ENCODE results near the gene NOB1.

Gene NOB1

DNA sequence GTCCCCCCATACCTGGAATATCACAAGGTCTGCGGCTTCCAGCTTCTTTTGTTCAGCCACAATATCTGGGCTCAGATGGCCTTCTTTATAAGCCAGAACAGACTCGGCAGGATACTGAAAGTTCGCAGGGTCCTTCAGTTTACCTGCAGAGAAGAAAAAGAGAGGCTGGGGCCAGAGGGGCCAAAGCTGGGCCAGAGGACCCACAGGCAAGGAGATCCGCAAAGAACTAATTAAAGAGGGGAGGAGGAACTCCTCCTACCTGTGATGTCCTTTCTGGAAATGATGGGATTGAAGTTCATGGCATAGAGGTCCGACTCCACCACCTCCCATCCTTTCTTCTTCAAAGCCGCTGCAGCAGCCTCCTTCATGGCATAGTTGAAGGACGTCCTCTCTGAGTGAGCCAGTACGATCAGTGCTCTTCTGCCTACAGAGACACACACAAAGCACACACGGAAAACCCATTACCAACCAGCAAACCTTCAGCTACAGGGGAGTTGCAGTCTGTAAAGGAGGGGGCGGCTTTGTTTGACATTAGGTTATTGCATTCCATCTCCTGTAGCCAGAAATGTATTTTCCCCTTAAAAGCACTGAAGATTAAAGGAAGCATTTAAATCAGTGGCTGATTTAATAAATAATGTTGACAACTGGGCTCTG lies 36.5 kb downstream of the NOB1 start:
- no peak for DNase-seq

DNA sequence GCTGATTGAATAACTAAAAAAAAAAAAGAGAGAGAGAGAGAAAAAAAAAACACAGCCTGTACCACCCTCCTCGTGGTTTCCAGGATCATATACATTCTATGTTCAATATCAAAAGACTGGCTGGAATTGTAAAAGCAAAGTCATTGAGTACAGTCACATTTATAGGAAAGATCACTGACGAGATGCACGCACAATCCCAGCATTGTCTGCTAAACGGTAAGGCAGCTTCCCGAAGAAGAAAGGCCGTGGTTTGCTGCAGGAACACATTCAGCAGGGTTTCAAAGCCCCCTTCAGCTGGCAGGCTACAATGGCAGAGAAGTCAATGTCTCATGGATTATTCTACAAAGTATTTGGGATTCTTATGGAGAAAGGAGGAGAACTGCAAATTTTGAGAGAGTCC lies 37.7 kb downstream of the NOB1 start:
- DNase-seq, result no peak

DNA sequence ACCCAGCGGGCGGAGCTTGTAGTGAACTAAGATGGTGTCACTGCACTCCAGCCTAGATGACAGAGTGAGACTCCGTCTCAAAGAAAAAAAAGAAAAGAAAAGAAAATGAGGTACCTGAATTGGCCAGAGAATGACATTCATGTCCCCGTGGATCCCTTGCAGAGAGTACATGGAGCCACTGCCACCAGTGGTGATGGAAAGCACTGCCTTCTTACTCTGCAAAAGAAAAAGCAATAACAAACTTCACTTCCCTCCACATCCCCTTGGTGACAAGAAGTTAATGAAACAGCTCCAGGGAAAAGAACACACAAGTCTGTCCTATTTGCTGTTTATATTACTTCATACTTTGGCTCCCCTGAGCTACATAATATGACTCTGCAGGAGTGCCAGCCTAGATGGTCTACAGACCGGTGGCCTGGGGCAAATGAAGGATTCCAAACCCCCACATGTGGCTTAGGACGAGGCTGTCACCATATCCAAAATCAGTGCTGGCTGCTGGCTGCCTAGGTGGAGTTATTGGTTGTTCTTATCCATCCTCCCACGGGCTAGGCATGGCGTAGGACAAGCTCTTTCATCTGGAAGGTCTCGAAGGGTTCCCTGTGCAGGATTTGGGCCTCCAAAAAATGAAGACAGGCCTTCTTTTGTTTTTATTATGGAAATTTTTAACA lies 41.7 kb downstream of the NOB1 start:
- DNase-seq, result no peak

DNA sequence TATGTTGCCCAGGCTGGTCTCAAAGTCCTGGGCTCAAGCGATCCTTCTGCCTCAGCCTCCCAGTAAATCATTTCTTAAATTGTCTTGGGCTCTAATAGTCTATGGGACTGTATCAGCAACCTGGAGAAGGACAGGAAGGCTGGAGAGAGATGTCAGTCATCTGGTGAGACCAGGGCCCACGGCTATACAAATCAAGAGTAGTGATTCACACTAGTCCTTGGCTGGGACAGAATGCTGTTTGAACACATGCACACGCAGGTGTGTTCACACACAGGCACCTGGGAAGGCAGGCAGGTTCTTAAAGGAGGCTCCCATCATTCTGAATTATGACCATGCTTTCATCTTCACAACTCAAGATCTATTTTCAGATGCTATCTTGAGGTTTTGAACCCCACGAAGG lies 42.4 kb downstream of the NOB1 start:
- no peak for DNase-seq

DNA sequence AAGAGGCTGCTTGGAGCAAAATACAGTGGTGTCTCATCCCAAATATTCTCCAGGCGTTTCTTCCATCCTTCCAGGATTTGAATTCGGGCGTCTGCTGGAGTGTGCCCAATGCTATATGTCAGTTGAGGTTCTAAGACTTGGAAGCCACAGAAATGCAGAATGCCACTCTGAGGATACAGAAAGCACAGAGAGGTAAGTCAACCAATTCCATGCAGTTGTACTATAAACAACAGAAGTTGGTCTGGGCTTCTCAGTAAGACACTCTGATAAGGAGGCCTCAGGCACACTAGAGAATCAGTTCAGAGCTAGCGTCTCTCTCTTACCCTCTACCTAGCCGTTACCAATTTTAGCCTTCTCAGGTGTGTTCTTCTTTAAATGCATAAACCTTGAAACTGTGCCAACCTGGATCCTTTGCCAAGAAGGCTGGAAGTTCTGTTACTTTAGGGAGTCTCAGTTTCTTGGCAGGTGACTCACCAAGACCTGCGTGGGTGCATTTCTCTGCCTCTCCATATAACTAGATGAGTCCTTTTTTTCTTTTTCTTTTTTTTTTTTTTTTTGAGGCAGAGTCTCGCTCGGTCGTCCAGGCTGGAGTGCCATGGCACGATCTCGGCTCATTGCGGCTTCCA lies 43.5 kb downstream of the NOB1 start:
- DNase-seq, result no peak

DNA sequence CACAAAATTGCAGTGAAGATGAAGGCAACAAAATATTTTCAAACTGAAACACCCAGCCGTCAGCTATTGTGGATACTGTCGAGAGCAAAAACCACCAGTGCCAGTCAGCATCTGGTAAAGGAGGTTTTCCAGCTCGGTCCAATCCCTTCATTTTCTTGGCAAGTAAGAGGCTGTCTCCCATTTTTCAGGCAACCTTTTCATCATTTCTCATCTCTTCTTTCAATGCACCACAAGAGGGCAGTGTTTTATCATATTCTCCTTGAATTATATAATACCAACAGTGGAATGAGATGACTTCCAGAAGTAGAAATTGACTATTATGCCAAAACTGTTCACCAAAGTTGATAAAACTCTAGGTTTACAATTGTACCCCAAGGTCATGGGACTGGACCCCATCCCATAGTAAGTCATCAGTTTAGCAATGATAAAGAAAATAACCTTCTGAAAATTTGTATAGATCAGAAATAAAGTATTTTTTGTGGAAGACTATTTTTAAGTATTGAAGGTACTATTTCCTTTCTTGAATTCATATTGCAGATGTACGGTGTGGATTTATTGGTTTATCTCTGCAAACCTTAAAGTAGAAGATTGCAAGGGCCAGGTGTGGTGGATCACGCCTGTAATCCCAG lies 45.2 kb downstream of the NOB1 start:
- peak; percentile 79 to 88 for DNase-seq

DNA sequence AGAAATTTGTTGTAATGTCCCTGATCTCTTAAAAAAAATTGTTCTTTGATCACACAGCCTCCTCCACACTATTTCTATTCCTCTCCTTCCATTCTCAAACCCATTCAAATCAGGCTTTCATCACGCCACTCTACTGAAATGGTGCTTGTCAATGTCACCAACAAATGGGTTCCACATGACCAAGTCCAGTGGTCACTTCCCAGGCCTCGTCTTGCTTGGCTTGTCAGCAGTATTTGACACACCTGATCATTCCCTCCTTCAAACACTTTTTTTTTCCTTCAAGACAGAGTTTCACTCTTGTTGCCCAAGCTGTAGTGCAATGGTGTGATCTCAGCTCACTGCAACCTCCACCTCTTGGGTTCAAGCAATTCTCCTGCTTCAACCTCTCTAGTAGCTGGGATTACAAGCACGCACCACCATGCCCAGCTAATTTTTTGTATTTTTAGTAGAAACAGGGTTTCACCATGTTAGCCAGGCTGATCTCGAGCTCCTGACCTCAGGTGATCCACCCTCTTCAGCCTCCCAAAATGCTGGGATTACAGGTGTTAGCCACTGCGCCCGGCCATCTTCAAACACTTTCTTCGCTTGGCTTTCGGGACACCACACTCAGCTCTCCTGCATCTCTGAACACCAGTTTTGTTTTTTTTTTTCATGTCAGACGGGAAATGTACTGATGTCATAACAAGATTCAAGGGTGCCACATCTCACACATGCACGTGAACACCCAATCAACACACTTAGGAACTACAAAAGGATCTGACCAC lies 46.6 kb downstream of the NOB1 start:
- no peak for DNase-seq

DNA sequence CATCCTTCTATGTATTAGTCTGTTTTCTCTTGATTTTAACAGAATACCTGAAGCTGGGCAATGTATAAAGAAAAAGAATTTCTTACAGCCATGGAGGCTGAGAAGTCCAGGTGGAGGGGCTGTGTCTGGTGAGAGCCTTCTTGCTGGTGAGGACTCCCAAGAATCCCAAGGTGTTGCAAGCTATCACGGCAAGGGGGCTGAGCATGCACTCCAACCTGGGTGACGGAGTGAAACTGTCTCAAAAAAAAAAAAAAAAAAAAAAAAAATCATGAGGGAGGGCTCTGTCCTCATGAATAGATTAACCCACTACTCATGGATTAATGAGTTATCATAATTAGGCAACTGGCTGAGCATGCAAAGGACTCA lies 47.8 kb downstream of the NOB1 start:
- no peak for DNase-seq

DNA sequence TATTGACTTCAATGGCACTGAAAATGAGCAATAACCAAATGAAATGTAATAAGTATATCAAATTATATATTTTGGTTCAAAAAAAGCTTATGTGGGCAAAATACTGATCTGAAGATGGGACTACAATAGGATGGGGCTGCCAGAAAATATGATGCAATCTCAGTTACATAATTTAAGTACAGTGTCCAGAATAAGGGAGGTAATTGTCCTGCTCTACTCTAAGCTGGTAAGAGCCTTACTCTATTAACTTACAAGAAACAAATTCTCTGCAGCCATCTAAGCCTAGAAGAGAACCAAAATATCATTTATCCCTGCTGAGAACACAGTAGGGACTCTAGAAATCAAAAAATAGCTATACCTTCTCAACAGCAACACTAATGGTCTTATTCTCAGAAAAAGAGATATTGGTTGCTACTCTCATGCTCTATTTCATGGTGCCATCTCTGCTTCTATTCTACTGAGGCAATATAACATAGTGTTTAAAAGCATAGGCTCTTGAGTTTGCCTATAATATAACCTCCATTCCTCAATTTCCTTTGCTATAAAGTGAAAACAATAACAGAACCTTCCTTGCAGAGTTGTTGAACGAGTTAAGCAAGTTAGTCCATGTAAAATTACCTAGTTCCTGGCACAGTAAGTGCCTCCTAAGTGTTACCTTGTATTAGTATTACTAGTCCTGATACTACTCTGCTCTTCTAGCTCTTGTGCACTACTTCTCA lies 48.3 kb downstream of the NOB1 start:
- no peak for DNase-seq

DNA sequence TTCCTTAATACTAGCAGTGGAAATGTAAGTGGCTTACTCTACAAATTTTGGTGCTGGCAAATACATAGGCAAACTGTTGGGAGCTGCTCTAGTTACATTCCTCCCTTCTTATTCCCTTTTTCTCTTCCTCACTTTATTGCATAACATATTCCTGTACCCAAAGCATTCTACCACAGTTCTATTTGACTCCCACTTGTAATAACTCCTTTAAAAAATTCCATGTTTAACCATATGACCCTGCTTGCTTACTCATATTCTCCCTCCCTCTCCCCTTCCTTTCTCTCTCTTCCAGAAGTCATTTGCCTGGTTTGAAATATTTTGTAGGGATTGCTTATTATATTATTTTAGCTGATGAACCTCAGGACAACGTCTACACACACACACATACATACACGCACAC lies 51.1 kb downstream of the NOB1 start:
- no peak for DNase-seq

DNA sequence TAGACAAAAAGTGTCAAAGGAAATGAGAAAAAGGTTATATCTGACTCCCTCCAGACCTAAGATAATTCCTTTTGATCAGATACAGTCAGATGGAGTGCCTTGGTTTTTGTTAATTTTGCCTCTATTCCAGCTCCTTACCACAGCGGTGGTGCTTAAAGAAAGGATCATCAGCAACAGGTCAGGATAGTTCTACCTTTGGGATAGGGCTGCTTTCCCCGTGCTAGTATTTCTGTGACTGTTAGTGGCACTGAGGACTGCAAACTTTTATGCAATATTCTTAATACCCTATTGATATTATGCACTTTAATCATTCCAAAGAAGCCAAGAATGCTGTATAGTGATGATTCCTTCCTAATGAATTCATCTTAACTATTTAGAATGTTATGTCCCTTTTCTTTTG lies 52.9 kb downstream of the NOB1 start:
- DNase-seq, result no peak

DNA sequence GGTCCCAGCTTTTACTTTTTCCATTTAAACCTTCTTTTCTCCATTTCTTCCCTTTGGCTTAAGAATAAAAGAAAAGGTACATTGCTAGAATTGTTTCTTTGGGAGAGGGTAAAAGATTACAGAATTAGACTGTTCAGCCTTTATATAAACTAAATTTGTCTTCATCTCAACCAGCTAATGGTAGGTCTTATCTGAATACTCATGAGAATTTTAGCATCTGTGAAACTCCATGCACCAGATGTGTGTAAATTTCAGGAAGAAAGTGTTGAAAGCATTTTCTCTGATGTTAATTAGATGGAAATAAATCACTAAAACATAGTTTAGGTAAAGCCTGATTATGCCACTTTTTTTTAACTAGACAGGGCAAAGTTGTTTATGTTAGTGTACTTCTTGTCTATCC lies 53.3 kb downstream of the NOB1 start:
- DNase-seq, result no peak

DNA sequence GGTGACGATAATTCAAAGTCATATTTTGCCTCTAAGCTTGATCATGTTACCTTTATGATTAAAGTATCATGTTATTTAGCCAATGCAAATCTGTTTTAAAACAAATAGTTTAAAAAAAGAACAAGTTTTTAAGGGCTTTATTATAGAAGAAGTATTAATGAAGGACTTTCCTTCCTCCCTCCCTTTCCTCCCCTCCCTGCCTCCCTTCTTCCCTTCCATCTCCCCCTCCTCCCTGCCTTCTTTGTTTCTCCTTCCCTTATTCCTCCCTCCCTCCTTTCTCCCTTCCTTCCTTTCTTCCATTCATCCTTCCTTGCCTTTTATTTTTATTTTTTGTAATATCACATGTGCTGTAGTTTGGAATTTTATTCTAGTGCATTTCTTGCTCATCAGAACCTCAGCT lies 54.8 kb downstream of the NOB1 start:
- no peak for DNase-seq

DNA sequence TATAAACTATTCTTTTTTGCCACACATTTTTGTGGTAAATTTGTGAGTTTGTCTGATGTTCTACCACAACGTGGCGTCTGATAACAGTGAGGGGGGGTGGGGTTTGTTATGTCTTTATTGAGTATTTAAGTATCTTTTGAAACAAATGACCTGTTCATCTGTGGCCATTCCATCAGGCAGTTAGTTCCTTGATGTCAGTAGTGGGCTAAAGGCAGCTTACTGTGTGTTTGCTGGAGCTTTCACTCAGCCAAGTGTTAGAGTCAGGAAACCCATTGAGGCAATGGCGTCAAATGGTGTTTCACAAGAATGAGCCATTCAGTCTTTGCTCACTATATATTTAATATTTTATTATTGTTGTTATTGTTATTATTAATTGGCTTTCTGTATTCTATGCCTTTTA lies 56.3 kb downstream of the NOB1 start:
- no peak for DNase-seq

DNA sequence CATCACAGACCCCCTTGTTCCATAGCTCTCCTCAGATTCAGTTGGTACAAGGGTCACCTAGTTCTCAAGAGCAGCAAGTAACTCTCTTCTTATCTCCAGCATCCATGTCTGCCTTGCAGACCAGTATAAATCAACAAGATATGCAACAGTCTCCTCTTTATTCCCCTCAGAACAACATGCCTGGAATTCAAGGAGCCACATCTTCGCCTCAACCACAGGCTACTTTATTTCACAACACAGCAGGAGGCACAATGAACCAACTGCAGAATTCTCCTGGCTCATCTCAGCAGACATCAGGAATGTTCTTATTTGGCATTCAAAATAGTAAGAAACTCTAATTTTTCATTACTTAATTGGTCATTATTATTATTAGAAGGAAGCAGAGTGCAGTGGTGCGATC lies 60.8 kb downstream of the NOB1 start:
- DNase-seq, result no peak

DNA sequence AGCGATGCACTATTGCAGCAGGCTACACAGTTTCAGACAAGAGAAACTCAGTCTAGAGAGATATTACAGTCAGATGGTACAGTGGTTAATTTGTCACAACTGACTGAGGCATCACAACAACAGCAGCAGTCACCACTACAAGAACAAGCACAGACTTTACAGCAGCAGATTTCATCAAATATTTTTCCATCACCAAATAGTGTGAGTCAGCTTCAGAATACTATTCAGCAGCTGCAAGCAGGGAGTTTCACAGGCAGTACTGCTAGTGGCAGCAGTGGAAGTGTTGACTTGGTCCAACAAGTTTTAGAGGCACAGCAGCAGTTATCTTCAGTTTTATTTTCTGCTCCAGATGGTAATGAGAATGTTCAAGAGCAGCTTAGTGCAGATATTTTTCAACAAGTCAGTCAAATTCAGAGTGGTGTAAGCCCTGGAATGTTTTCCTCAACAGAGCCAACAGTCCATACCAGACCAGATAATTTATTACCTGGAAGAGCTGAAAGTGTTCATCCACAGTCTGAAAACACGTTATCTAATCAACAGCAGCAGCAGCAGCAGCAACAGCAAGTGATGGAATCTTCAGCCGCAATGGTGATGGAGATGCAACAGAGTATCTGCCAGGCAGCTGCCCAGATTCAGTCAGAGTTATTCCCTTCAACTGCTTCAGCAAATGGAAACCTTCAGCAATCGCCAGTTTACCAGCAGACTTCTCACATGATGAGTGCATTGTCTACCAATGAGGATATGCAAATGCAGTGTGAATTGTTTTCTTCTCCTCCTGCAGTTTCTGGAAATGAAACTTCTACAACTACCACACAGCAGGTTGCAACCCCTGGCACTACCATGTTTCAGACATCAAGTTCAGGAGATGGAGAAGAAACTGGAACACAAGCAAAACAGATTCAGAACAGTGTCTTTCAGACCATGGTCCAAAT lies 62.5 kb downstream of the NOB1 start:
- no peak for DNase-seq

All from Kasumi-1 (cell line).